Motor neuron (in vitro differentiated cells): ENCODE data around the gene PEDS1. TPM values are rescaled to one million over a fixed set of nuclear protein-coding genes. Genes with fewer than 3 reads are reported as not detected.
"Not testable (repeated sequence)": the region's sequence is repeated elsewhere in the genome, so short reads cannot be mapped to it uniquely, and the experiment has no call there.

Source experiments
- ATAC-seq, 8 experiments: fragments of 200-7000 bp; cut with Tn5 transposase; replicated peaks in 6 of 8; 2 replicates each; pipeline ENCODE4 v1.8.0; 2021; ENCODE audit warnings: mild to moderate bottlenecking in 8 of 8, moderate library complexity in 8 of 8
- H3K27ac ChIP-seq, 2 donors: fragments of 250-450 bp; sonication (Bioruptor Pico); 2 replicates each; pipeline ENCODE4 v1.9.0; 2021; ENCODE audit warnings: antibody characterized with exemption in 2 of 2, mild to moderate bottlenecking in 2 of 2, moderate library complexity in 1 of 2
- H3K4me1 ChIP-seq, 2 donors: fragments of 250-450 bp; sonication (Bioruptor Pico); replicated peaks in 1 of 2; 2 replicates each; pipeline ENCODE4 v1.6.1; 2021; ENCODE audit warnings: antibody characterized with exemption in 2 of 2, mild to moderate bottlenecking in 2 of 2, moderate library complexity in 1 of 2
- H3K4me3 ChIP-seq, 5 donors: fragments of 250-450 bp; sonication (Bioruptor Pico); 2 replicates each; pipeline ENCODE4 v1.9.0; 2021; ENCODE audit warnings: antibody characterized with exemption in 5 of 5, mild to moderate bottlenecking in 5 of 5, moderate library complexity in 4 of 5
- WGBS, 10 experiments: fragments of 450-650 bp; shearing (Covaris generic); methylation state at CpG; one replicate each; pipeline ENCODE4 v1.0.0; 2022; 5-methylcytosine and 5-hydroxymethylcytosine counted together
- in situ Hi-C, 9 experiments: fragments of 400-800 bp; cut with MboI; loops; one replicate each; pipeline ENCODE4 v1.15.0; 2021; ENCODE audit warnings: low sequenced_read_pairs in 9 of 9, low pct_unique_long_range_greater_than_20kb in 2 of 9; ENCODE audit not compliant: unreplicated experiment in 9 of 9
- total RNA-seq, 8 experiments: library from RNA; unstranded; fragments of 300-600 nt; gene quantifications; 2 replicates each; pipeline versions ENCODE4 v1.2.3 to v1.2.4, GENCODE V29; 2022

The PEDS1 gene
- total RNA-seq, 8 experiments from 2014 or later: 6.9 to 43.7 (median 19.8) TPM

DNA sequence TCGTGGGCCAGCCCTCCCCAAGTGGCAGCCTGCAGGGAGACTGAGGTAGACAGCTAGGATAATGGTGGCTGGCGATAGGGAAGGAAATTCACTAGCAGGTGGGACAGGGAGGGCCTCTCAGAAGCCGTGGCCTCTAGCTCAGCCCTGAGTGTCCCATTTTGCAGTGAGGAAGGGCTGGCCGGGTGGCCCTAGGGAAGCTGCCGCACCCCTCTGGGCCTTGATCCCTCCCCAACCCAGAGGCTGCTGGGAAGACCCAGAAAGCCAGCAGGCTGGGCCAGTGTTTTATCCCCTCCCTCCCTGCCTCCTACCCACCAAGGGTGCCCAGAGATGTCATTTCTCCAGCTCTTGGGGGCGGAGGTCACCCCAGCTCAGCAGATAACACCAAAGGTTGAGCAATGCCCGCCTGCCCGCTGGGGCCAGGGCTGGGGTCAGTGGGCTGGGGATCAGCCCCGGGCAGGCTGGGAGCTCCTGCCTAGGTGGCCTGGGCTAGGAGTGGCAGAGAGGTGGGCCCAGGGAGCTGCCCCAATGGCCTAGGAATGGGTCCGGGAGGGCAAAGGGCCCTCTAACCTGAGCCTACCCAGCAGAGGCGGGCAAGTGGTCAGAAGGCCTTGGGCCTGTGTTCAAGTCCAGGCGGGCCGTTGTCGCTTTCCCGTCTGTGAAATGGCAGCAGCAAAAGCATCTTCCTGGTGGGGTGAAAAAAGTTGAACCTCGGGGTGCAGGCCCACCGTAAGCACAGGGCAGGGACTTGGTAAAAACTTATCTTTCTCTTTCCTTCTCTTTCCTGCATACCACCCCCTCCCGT is 35.6 kb upstream of the PEDS1 start:
- no peak overlapping the region for H3K4me3 ChIP-seq
- no peak for ATAC-seq
- no peak overlapping the region for H3K27ac ChIP-seq
- peaks cover 10% of the 10 kb centered on the region in 2 donors for H3K4me1 ChIP-seq
- 59 to 96% (median 91%) methylated on average over 3 to 9 of the region's 18 CpGs; no CpG with 5 or more reads in 7 of the 10 experiments for WGBS, 10 experiments
- in situ Hi-C loops: loop anchor here in 8 of 9 experiments (5.0 to 25.0 kb wide), 7 partner anchors 273 to 598 kb away; partner anchors contain the start of gene BCAS4 (in 1 of the 8)

- Histone ChIP-seq H3K27ac (no peak overlapping the region), H3K4me1 (peaks cover 2% of the 10 kb centered on the region in 2 donors), H3K4me3 (no peak overlapping the region)
- 80 to 100% (median 91%) methylated on average over 1 to 5 of the region's 6 CpGs; no CpG with 5 or more reads in 2 of the 10 experiments for WGBS, 10 experiments
- in situ Hi-C loops: loop anchor here in 8 of 9 experiments (5.0 to 25.0 kb wide), 7 partner anchors 274 to 599 kb away; partner anchors contain the start of gene BCAS4 (in 1 of the 8)
- ATAC-seq: no peak
Observed at GRCh38 chr20:50188287-50188688, 34.8 kb upstream of the PEDS1 start.

DNA sequence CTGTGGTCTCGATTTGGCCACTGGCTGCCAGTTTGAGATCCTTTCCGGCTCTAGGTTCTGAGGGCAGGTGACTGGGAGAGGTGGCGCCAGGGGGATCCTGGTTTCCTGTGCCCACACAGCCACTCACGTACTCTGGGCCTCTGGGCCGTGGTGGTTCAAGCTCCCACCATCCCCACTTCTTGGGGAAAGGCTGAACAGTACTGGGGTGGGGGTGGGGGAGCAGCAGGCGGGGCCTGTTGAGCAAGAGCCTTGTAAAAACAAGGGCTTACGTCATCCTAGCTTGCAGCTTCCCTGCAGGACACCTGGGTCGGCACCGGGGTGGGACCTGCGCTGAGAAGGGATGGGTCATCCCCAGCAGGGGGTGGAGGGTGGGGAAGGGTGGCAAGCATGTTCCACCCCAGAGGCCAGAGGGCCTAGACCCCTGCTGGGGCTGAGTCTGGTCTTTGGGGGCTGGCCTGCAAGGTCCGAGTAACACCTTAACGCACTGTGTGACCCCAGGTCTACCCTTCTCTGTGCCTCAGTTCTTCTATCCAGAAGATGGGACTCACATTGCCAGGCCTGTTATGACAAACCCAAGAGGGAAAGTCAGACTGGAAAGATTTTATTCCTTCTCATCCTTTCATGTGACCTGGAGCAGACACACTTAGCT is 34.0 kb upstream of the PEDS1 start:
- Histone ChIP-seq H3K4me3 (no peak overlapping the region), H3K27ac (no peak overlapping the region), H3K4me1 (no peaks in the 10 kb centered on the region)
- in situ Hi-C loops: loop anchor here in 8 of 9 experiments (5.0 to 25.0 kb wide), 7 partner anchors 275 to 600 kb away; partner anchors contain the start of gene BCAS4 (in 1 of the 8)
- no peak for ATAC-seq
- 80 to 100% methylated on average over 1 of the region's 12 CpGs; no CpG with 5 or more reads in 8 of the 10 experiments for WGBS, 10 experiments

- Histone ChIP-seq H3K27ac (no peak overlapping the region), H3K4me1 (no peaks in the 10 kb centered on the region), H3K4me3 (no peak overlapping the region)
- in situ Hi-C loops: loop anchor here in 8 of 9 experiments (5.0 to 25.0 kb wide), 7 partner anchors 275 to 600 kb away; partner anchors contain the start of gene BCAS4 (in 1 of the 8)
- WGBS, 10 experiments: 60 to 100% (median 80%) methylated on average over 1 of the region's 8 CpGs; no CpG with 5 or more reads in 7 of the 10 experiments
- no peak for ATAC-seq
Observed at GRCh38 chr20:50186987-50187402, 33.5 kb upstream of the PEDS1 start.

GRCh38 chr20:50186151-50186885 is 32.8 kb upstream of the PEDS1 start:
- in situ Hi-C loops: loop anchor here in 8 of 9 experiments (5.0 to 25.0 kb wide), 7 partner anchors 276 to 601 kb away; partner anchors contain the start of gene BCAS4 (in 1 of the 8)
- 0 to 83% (median 13%) methylated on average over 1 to 9 of the region's 16 CpGs for WGBS, 10 experiments
- Histone ChIP-seq H3K4me3 (no peak overlapping the region), H3K4me1 (no peaks in the 10 kb centered on the region), H3K27ac (no peak overlapping the region)
- ATAC-seq: peak; percentile 7 to 34 (median 16)

GRCh38 chr20:50185426-50185825 is 31.9 kb upstream of the PEDS1 start:
- Histone ChIP-seq H3K4me3 (no peak overlapping the region), H3K27ac (no peak overlapping the region), H3K4me1 (no peaks in the 10 kb centered on the region)
- in situ Hi-C loops: loop anchor here in 8 of 9 experiments (5.0 to 25.0 kb wide), 7 partner anchors 277 to 602 kb away; partner anchors contain the start of gene BCAS4 (in 1 of the 8)
- 87 to 100% (median 93%) methylated on average over 1 to 3 of the region's 5 CpGs; no CpG with 5 or more reads in 3 of the 10 experiments for WGBS, 10 experiments
- no peak for ATAC-seq

- ATAC-seq: no peak
- WGBS, 10 experiments: 56 to 100% (median 87%) methylated on average over 1 to 2 of the region's 2 CpGs; no CpG with 5 or more reads in 1 of the 10 experiments
- in situ Hi-C loops: loop anchor here in 8 of 9 experiments (5.0 to 25.0 kb wide), 7 partner anchors 280 to 605 kb away; partner anchors contain the start of gene BCAS4 (in 1 of the 8)
- no peak overlapping the region for H3K27ac ChIP-seq
- no peaks in the 10 kb centered on the region for H3K4me1 ChIP-seq
- no peak overlapping the region for H3K4me3 ChIP-seq
Observed at GRCh38 chr20:50182346-50182745, 28.8 kb upstream of the PEDS1 start.

DNA sequence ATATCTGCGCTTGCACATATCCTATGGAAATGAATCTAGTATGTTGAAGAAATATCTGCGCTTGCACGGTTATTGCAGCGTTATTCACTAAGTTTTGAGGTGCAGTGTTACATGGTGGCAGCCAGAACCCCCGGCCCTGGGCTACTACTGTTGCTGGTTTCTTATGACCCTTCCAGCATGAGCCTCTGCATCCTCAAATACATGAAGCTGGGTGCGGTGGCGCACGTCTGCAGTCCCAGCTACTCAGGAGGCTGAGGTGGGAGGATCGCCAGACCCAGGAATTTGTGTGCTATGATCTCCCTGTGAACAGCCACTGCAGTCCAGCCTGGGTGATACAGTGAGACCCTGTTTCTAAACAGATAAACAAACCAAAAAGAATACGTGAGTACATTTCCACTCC is 27.8 kb upstream of the PEDS1 start:
- Histone ChIP-seq H3K4me1 (no peaks in the 10 kb centered on the region), H3K27ac (no peak overlapping the region), H3K4me3 (no peak overlapping the region)
- in situ Hi-C loops: loop anchor here in 8 of 9 experiments (5.0 to 25.0 kb wide), 7 partner anchors 281 to 606 kb away; partner anchors contain the start of gene BCAS4 (in 1 of the 8)
- 75 to 100% (median 91%) methylated on average over 1 to 6 of the region's 10 CpGs; no CpG with 5 or more reads in 2 of the 10 experiments for WGBS, 10 experiments
- ATAC-seq: no peak

GRCh38 chr20:50178672-50179071 is 25.1 kb upstream of the PEDS1 start:
- H3K4me3 ChIP-seq, H3K27ac ChIP-seq, ATAC-seq, H3K4me1 ChIP-seq: not testable (repeated sequence)
- WGBS, 10 experiments: 90 to 100% (median 100%) methylated on average over 1 to 3 of the region's 9 CpGs; no CpG with 5 or more reads in 4 of the 10 experiments
- in situ Hi-C loops: loop anchor here in 3 of 9 experiments (25.0 kb wide), 3 partner anchors 284 to 609 kb away; partner anchors contain the start of gene BCAS4 (in 1 of the 3)

DNA sequence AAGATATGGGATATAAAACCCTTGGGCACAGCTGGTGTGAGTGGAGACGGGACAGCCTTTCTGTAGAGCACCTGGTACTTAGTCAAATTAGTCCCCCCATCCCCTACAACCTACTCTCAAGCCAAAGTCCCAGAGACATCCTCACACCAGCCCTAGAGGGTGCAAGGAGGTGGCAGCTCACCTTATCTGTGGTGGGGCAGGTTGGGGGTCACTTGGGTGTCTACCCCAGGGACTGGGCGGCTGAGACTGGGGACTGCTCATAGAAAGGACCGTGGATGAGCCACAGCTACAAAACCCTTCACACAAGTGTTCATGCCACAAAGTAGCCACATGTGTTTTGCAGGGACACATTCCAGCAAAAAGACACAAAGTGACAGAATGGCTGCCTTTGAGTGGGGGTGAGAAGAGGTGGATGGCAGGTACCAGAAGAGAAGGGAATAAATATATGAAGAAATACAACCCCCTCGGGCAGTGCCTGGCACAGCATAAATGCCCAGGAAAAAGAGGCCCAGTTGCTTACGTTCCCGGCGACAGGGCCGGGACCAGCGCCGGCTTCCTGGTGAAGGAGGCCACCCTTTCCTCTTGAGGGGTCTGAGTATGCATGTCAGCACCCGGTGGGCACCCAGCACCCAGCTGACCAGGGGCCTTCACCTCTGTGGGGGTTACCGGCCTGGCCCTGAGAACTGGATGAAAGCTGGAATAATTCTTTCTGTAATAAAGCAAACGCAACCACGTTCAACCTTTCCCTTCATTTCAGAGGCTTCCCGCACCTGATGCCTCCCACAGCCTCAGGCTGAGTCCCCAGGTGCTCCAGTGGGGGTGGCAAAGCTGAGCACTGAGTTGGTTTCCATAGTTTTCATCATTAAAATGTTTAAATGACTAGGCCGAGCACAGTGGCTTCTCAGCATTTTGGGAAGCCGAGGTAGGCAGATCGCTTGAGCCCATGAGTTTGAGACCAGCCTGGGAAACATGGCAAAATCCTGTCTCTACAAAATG is 22.7 kb upstream of the PEDS1 start:
- 52 to 100% (median 97%) methylated on average over 2 to 8 of the region's 18 CpGs; no CpG with 5 or more reads in 3 of the 10 experiments for WGBS, 10 experiments
- Histone ChIP-seq H3K4me3 (no peak overlapping the region), H3K4me1 (peaks cover 3 to 9% of the 10 kb centered on the region in 2 donors), H3K27ac (no peak overlapping the region)
- no peak for ATAC-seq
- in situ Hi-C loops: loop anchor here in 3 of 9 experiments (25.0 kb wide), 3 partner anchors 286 to 611 kb away; partner anchors contain the start of gene BCAS4 (in 1 of the 3)

GRCh38 chr20:50174456-50174855 is 20.9 kb upstream of the PEDS1 start:
- Histone ChIP-seq H3K4me1 (peaks cover 3 to 9% of the 10 kb centered on the region in 2 donors), H3K4me3 (no peak overlapping the region), H3K27ac (no peak overlapping the region)
- no peak for ATAC-seq
- in situ Hi-C loops: loop anchor here in 1 of 9 experiments (25.0 kb wide), 1 partner anchor 187 kb away; the partner anchor contains the start of gene SNAI1
- WGBS, 10 experiments: 20 to 100% (median 100%) methylated on average over 1 to 2 of the region's 5 CpGs; no CpG with 5 or more reads in 3 of the 10 experiments
